K562 (cell line): ENCODE data around the gene C4orf36. TPM values are rescaled to one million over a fixed set of nuclear protein-coding genes. Genes with fewer than 3 reads are reported as not detected.

Experiments
- MGA ChIP-seq: fragments of 450-650 bp; IDR thresholded peaks from 2 replicates; pipeline ENCODE4 v1.6.1; 2016; ENCODE audit warnings: mild to moderate bottlenecking, moderate library complexity
- NCOA2 ChIP-seq, 2 experiments: fragments of 450-650 bp; IDR thresholded peaks; 2 replicates each; pipeline ENCODE4 v1.6.1; 2018; ENCODE audit warnings: mild to moderate bottlenecking in 2 of 2, moderate library complexity in 1 of 2; ENCODE audit not compliant: partially characterized antibody in 2 of 2
- polyA plus RNA-seq, 8 experiments: library from polyadenylated mRNA; depleted of rRNA in 4 of 8; stranded (reverse) in 5 of 8; unstranded in 3 of 8; fragments of >200 nt; fragmentation: Nextera tagmentation in 2 of 8; fragmentation: Illumina TruSeq in 1 of 8; extraction: Ambion mirVana in 2 of 8; extraction: Trizol in 1 of 8; gene quantifications; 2 replicates each; pipeline versions ENCODE4 v1.2.1 to v1.2.3, GENCODE V29; 2011 to 2014; ENCODE audit warnings: inconsistent platforms in 1 of 8, missing spikeins in 1 of 8
- total RNA-seq, 7 experiments: library from RNA; depleted of rRNA in 6 of 7; stranded (reverse); fragments of >200 nt in 6 of 7; fragmentation: Illumina TruSeq in 2 of 7; extraction: Trizol in 2 of 7; gene quantifications; 2 replicates each; pipeline versions ENCODE4 v1.2.1 to v1.2.3, GENCODE V29; 2011 to 2021; ENCODE audit warnings: low replicate concordance in 1 of 7

C4orf36 gene
- total and polyA plus RNA-seq, 9 of the 15 experiments (the other 6 are each of a cell fraction or from before 2014, with no cell fraction given) = 0.14 to 0.45 (median 0.20) TPM; not detected in 5

- peak; percentile 67 for TF ChIP-seq MGA
- no peak for TF ChIP-seq NCOA2 (IDR thresholded peaks at IDR 0.05; ENCODE audit: partially characterized antibody in 2 of 2)
- TF ChIP-seq, all 486 proteins: peak for 100
Observed at GRCh38 chr4:86935853-86936733, 43.9 kb upstream of the C4orf36 start (continued).
